GM18907 (cell line): ENCODE measurements around the gene RNASEH2A.

Source experiments
- ATAC-seq: cut with Tn5 transposase; IDR thresholded peaks from one replicate; pipeline ENCODE4 v1.9.1; 2021; ENCODE audit warnings: mild to moderate bottlenecking, moderate library complexity; ENCODE audit not compliant: unreplicated experiment

Gene RNASEH2A

GRCh38 chr19:12806242-12807081, at the start of gene RNASEH2A:
TSS of gene RNASEH2A (plus strand) at chr19:12806584. CDS start at chr19:12806674, 90 bp downstream.
- peak; percentile 81 for ATAC-seq

- no peak for ATAC-seq
Observed at GRCh38 chr19:12757544-12758274, 48.7 kb upstream of the RNASEH2A start.

- no peak for ATAC-seq
Observed at GRCh38 chr19:12759686-12760085, 46.7 kb upstream of the RNASEH2A start.

- ATAC-seq = no peak
Observed at GRCh38 chr19:12763100-12763499, 43.3 kb upstream of the RNASEH2A start.

- no peak for ATAC-seq
Observed at GRCh38 chr19:12764698-12765097, 41.7 kb upstream of the RNASEH2A start.

GRCh38 chr19:12766051-12766521, 40.3 kb upstream of the RNASEH2A start:
- no peak for ATAC-seq

- no peak for ATAC-seq
Observed at GRCh38 chr19:12767150-12767549, 39.2 kb upstream of the RNASEH2A start.

- ATAC-seq = no peak
Observed at GRCh38 chr19:12767666-12768065, 38.7 kb upstream of the RNASEH2A start.

GRCh38 chr19:12769689-12770088, 36.7 kb upstream of the RNASEH2A start:
- ATAC-seq = no peak

- ATAC-seq = no peak
Observed at GRCh38 chr19:12770922-12771321, 35.5 kb upstream of the RNASEH2A start.

- ATAC-seq = no peak
Observed at GRCh38 chr19:12772323-12772722, 34.1 kb upstream of the RNASEH2A start.

- ATAC-seq = no peak
Observed at GRCh38 chr19:12773571-12773970, 32.8 kb upstream of the RNASEH2A start.

GRCh38 chr19:12774588-12775555, 31.5 kb upstream of the RNASEH2A start, which contains the start of gene HOOK2:
TSS of gene HOOK2 (minus strand) at chr19:12775552. CDS start at chr19:12775449, 103 bp downstream.
- ATAC-seq = peak; percentile 3

GRCh38 chr19:12777217-12778016, 29.0 kb upstream of the RNASEH2A start:
- peak; percentile 35 for ATAC-seq

GRCh38 chr19:12778017-12778904, 28.1 kb upstream of the RNASEH2A start:
- ATAC-seq = no peak

- ATAC-seq = no peak
Observed at GRCh38 chr19:12778905-12779161, 27.6 kb upstream of the RNASEH2A start.

GRCh38 chr19:12779162-12779993, 27.0 kb upstream of the RNASEH2A start:
- ATAC-seq = no peak

GRCh38 chr19:12782174-12782423, 24.3 kb upstream of the RNASEH2A start:
- ATAC-seq = peak; percentile 13
